Stimulated activated CD4-positive, alpha-beta T cell treated with anti-CD3 and anti-CD28 coated beads, TNF-alpha, amount 100 ng/mL, for 4 hours (primary cell): ENCODE data around the gene IL18RAP.

Experiments used
- DNase-seq, 3 experiments: peaks; one replicate each; pipeline ENCODE4 v3.0.0-alpha.2; 2020; ENCODE audit warnings: low read depth in 3 of 3

Gene IL18RAP, protein sequence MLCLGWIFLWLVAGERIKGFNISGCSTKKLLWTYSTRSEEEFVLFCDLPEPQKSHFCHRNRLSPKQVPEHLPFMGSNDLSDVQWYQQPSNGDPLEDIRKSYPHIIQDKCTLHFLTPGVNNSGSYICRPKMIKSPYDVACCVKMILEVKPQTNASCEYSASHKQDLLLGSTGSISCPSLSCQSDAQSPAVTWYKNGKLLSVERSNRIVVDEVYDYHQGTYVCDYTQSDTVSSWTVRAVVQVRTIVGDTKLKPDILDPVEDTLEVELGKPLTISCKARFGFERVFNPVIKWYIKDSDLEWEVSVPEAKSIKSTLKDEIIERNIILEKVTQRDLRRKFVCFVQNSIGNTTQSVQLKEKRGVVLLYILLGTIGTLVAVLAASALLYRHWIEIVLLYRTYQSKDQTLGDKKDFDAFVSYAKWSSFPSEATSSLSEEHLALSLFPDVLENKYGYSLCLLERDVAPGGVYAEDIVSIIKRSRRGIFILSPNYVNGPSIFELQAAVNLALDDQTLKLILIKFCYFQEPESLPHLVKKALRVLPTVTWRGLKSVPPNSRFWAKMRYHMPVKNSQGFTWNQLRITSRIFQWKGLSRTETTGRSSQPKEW

GRCh38 chr2:102422910-102423309, at the start of gene IL18RAP:
Gene IL18RAP (plus strand): TSS chr2:102423160. CDS start chr2:102423278, 118 bp downstream.
- no peak for DNase-seq

- DNase-seq: no peak
Measured at GRCh38 chr2:102376052-102376591, 46.8 kb upstream of the IL18RAP start.

DNA sequence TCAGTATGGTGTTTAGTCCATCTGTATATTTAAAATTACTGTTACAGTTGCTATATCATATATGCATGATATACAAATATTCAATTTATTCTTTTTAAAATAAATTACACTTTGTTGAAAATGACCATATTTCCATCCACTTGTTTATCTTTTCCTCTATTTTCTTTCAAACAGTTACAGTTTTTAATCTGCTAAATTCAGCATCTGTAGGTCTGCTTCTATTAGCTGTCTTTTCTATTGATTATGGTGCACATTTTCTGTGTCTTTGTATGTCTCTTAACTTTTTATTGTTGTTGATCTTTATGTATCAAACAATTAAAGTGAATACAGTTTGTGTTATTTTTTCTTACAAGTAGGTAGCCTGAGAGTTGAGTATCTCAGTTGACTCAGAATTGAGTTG, 39.2 kb upstream of the IL18RAP start:
- no peak for DNase-seq

DNA sequence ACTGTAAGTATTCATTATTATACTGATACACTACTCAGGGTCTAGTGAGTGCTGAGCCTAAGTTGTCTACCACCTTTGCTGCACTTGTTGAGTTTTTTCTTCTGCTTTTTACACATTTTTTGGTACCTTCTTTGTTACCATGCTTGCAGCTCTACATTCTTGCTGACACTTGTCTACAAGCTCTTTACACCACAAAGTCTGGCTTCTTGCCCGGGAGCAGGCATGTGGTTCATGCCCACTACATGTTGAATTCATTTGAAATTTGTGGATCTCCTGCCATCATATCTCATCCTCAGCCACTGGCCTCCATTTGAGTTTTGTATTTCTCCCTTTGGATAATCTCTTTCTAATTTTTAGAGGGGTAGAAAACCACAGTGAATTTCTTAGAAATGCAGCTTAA, 37.4 kb upstream of the IL18RAP start:
- no peak for DNase-seq

- no peak for DNase-seq
Measured at GRCh38 chr2:102386004-102386403, 37.0 kb upstream of the IL18RAP start.

DNA sequence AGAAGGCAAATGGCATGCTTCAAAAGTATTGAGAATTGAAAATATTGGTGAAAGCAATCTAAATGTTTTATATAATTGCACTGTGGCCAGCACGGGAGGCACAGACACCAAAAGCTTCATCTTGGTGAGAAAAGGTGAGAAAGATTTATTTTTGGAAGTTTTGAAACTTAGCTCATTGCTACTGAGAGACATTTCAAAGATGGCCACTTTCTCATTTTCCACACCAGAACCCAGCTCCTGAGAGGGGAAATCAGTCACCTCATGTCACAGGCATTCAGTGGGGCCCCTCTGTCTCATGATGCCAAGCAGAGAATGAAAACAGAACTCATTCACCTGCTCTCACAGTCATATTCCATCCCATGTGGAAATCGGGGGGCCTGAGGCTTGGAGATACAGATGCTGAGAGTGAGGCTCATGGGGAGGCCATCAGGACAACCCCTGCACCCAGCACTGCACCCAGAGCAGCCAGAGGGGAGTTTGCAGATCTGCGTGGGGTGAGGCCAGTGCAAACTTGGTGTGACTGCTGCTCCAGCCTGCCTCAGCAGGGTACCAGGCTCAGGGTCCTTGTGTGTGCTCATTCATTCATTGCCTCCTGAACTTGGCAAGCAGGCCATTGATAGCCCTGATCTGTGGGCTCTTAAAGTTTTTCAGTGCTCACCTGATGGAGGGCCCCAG, 36.0 kb upstream of the IL18RAP start:
- DNase-seq: no peak

- no peak for DNase-seq
Measured at GRCh38 chr2:102387763-102388546, 35.0 kb upstream of the IL18RAP start.

GRCh38 chr2:102391565-102391964, 31.4 kb upstream of the IL18RAP start:
- DNase-seq: no peak

DNA sequence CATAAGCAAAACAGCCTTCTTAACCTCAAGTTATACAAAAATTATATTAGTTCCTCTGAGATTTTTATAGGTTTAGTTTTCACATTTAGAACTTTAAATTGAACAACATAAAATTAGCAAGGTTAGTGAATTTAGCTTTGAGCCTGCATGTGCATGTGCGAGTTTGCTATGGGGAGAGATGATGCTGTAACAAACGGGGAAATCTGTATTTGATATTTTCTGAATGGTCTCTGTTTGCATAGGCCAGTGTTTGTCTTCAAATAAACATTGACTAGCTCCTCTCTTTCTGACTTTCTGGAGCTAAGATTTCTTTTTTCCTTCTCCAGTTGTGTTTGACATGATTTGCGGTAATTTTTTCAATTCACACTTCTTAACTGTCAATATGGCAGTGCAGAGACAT, 30.9 kb upstream of the IL18RAP start:
- no peak for DNase-seq

GRCh38 chr2:102392942-102393341, 30.0 kb upstream of the IL18RAP start:
- DNase-seq: no peak

GRCh38 chr2:102396012-102396411, 26.9 kb upstream of the IL18RAP start:
- DNase-seq: no peak

- no peak for DNase-seq
Measured at GRCh38 chr2:102397209-102397608, 25.8 kb upstream of the IL18RAP start.

DNA sequence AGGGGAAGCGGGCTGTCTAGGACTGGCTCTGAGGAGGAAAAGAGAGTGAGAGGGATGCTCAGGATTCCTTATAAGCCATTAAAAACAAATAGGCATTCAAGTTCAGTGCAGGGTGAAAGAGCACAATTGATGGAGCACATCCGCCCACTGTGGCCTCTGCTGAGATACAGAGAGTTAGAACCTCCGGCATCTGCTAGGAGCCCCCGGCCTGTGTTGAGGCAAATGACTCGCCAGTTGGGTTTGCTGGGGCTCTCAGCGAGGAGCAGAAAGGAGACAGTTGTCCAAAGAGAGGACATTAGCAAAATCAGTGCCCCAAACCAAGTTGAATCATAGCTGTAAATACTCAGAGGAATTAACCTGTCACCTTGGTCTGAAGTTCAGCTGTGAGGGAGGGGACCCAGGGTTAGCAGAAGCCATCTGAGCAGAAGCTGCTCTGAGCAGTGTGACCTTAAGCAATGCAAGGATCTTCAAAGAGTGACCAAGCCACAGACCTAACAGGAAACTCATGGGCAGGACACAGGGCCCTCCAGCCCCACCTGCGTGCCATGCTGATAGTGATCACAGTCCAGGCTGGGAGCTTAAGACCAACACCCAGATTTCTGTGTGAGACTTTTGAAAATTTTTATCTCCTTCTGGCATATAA, 23.3 kb upstream of the IL18RAP start:
- no peak for DNase-seq

DNA sequence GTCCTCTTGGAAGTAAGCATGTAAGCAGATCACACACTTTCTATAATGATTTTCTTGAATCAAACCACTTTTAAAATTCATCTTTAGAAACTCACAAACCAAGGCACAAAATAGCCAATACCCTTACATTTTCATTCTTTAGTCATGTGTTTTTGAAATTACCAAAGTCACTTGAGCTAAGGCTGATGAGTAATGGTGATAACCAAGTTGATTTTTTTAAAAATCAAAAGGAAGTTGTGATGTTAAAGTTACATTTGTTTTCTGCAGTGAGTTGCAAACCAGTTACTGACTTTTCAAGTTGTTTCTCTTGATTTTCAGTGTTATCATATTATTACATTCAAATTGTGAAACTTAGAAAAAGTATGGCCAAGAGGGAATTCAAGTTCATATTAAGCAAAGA, 21.5 kb upstream of the IL18RAP start:
- DNase-seq: no peak

GRCh38 chr2:102401865-102402264, 21.1 kb upstream of the IL18RAP start:
- no peak for DNase-seq

GRCh38 chr2:102410952-102411351, 12.0 kb upstream of the IL18RAP start:
- DNase-seq: no peak

DNA sequence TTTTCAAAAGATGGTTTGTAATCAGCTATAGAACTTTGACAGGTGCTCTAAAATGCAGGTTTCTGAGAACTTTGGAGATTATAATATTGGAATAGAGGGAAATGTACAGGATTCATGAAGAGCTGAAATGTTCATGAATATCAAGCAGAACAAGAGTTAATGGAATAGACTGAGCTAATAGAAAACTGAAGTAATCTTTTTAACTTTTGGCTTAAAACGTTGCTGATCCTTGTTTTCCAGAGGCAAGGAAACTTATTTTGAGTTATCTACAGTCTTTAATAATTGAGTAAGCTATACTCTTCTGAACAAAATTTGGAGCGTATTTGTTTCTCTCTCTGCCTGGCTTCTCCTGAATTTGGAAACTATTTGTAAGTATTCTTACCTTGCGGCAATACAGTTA, 10.8 kb upstream of the IL18RAP start:
- no peak for DNase-seq

GRCh38 chr2:102417946-102418345, 5.0 kb upstream of the IL18RAP start:
- no peak for DNase-seq

GRCh38 chr2:102418421-102418961, 4.5 kb upstream of the IL18RAP start:
- DNase-seq: no peak

GRCh38 chr2:102420290-102420689, 2.7 kb upstream of the IL18RAP start:
- no peak for DNase-seq
